ENCODE data around the gene KREMEN1. TPM values are rescaled to one million over a fixed set of nuclear protein-coding genes. Genes with fewer than 3 reads are reported as not detected.
A peak's percentile ranks its signal among the peaks of the same experiment; 100 is the strongest.

Gene KREMEN1
- total and polyA plus RNA-seq, 7 donors = 7.7 to 68.2 (median 17.5) TPM

DNA sequence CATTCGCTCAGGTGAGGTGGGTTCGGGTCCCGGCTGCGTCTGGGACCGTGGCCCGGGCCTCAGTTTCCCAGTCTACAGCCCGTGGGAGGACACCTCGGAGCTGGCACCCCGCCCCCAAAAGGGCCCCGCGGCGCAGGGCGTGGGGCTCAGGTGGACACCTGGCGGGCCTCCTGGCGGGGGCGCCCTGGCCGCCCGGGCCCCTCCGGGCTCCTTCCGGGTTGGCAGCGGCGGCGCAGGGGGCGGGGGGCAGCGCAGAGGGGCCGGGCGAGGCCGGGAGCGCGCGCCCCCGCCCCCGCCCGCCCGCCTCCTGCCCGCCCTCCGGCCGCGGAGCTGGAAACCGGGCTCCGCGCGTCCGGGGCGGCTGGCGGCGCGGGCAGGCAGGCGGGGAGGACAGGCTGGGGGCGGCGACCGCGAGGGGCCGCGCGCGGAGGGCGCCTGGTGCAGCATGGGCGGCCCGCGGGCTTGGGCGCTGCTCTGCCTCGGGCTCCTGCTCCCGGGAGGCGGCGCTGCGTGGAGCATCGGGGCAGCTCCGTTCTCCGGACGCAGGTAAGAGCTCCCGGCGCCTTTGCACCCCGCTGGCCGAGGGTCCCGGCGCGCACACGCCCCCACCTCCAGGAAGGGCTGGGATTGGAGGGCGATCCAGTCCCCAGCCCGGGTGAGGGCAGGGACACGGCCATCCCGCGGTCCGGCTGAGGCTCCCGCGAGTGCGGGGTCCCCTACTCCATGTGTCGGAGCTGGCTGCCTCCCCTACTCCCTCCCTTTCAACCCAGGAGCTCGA lies 132.9 kb downstream of the KREMEN1 start, which contains the start of gene EMID1:
Gene EMID1 (plus strand): TSS at position 303 of the 778 bp plus-strand sequence. CDS start 143 bp downstream, at position 446.
- intact Hi-C loops (cut with DNase I) = no loop called here

DNA sequence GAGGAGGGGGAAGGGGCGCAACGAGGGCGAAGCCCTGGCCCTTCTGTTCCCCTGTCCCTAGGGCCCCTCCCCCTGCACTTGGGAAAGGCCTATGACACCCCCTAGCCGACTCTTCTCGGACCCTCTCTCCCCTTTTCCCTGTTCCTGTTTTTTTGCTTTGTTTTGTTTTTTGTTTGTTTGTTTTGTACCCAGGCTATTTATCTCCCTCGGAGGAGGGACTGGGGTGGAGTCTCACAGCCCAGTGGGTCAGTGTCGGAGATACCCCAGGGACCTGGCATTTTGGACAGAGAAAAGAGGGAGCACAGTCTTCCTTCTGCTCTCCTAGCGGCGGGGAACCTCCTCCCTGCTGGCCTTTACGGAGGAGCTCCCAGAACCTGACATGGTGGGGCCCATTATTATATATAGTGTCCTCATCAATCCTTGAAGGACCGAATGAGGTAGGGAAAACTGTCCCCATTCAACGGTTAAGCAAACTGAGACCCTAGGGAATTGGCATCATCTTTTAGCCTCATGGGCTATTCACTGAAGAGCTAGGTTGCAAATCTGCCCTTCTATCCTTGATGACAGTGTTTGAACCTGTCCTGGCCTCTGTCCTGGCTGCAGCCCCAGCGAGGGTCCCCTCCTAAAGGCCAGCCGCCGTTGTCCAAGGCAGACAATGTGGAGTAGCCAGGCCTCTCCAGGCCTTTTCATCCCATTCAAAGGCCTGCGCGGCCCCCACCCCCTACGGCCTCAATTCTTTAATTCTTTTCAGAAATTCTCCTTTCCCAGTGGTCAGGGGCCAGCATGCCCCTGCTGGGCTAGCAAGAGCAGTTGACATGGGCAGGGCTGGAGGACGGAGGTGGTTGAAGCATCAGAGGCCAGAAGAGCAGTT lies 133.8 kb downstream of the KREMEN1 start:
- H3K36me3 ChIP-seq (ENCODE audit: insufficient read depth in 1 of 2, low read depth in 1 of 2) = no peaks in the 10 kb centered on the region
- DNase-seq = no peak
- H3K27ac ChIP-seq = no peak overlapping the region
- WGBS, 3 donors = 44 to 61% (median 54%) methylated on average over 16 to 19 of the region's 19 CpGs
- no peak for ATAC-seq
- no peaks in the 10 kb centered on the region for H3K9me3 ChIP-seq
- TF ChIP-seq, protein P1, sequence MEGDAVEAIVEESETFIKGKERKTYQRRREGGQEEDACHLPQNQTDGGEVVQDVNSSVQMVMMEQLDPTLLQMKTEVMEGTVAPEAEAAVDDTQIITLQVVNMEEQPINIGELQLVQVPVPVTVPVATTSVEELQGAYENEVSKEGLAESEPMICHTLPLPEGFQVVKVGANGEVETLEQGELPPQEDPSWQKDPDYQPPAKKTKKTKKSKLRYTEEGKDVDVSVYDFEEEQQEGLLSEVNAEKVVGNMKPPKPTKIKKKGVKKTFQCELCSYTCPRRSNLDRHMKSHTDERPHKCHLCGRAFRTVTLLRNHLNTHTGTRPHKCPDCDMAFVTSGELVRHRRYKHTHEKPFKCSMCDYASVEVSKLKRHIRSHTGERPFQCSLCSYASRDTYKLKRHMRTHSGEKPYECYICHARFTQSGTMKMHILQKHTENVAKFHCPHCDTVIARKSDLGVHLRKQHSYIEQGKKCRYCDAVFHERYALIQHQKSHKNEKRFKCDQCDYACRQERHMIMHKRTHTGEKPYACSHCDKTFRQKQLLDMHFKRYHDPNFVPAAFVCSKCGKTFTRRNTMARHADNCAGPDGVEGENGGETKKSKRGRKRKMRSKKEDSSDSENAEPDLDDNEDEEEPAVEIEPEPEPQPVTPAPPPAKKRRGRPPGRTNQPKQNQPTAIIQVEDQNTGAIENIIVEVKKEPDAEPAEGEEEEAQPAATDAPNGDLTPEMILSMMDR (IDR thresholded peaks at IDR 0.05) = no peak
- intact Hi-C loops (cut with DNase I) = no loop called here
- peak overlapping the region; percentile 63 for H3K4me3 ChIP-seq
- H3K27me3 ChIP-seq (ENCODE audit: insufficient read depth in 3 of 3, low read length in 2 of 3) = peaks cover 0 to 16% (median 9%) of the 10 kb centered on the region in 3 donors
- no peaks in the 10 kb centered on the region for H3K4me1 ChIP-seq

More for the DNA sequence above, 132.9 kb downstream of the KREMEN1 start, which contains the start of gene EMID1:
- H3K4me3 ChIP-seq = peak within 1 kb of the TSS; percentile 63
- TF ChIP-seq, protein P1 (IDR thresholded peaks at IDR 0.05) = no peak
- H3K27me3 ChIP-seq (ENCODE audit: insufficient read depth in 3 of 3, low read length in 2 of 3) = peaks cover 0 to 16% (median 9%) of the 10 kb centered on the region in 3 donors
- H3K36me3 ChIP-seq (ENCODE audit: insufficient read depth in 1 of 2, low read depth in 1 of 2) = no peaks in the 10 kb centered on the region
- no peaks in the 10 kb centered on the region for H3K4me1 ChIP-seq
- H3K9me3 ChIP-seq = no peaks in the 10 kb centered on the region
- no peak within 1 kb of the TSS for H3K27ac ChIP-seq
- DNase-seq (peak in 1 of 2 donors; percentile 37), ATAC-seq (peak; percentile 40 to 58 (median 52))
- WGBS, 3 donors = 1 to 3% (median 2%) methylated on average over 32 to 90 of the region's 90 CpGs

DNA sequence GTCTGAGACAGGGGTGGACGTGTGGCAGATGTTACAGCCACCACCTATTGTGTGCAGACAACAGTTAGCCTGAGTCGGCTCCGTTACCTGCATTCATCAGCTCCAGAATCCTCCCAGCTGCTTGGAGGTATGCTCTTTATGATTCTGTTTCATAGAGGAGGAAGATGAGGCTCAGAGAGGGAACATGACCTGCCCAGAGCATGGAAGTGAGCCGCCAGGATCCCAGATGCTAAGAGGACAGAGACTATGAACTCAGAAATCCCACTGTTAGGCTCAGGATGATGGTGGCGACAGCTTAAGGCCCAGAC lies 134.4 kb downstream of the KREMEN1 start:
- ATAC-seq (no peak), DNase-seq (no peak)
- 92 to 93% (median 93%) methylated on average over 5 of the region's 5 CpGs for whole genome bisulfite sequencing, 3 donors
- H3K4me3 ChIP-seq = no peak overlapping the region
- H3K9me3 ChIP-seq = no peaks in the 10 kb centered on the region
- intact Hi-C loops (cut with DNase I) = no loop called here
- no peak overlapping the region for H3K27ac ChIP-seq
- peaks cover 0 to 16% (median 9%) of the 10 kb centered on the region in 3 donors for H3K27me3 ChIP-seq (ENCODE audit: insufficient read depth in 3 of 3, low read length in 2 of 3)
- H3K4me1 ChIP-seq = no peaks in the 10 kb centered on the region
- TF ChIP-seq, protein P1 (IDR thresholded peaks at IDR 0.05) = no peak
- no peaks in the 10 kb centered on the region for H3K36me3 ChIP-seq (ENCODE audit: insufficient read depth in 1 of 2, low read depth in 1 of 2)

DNA sequence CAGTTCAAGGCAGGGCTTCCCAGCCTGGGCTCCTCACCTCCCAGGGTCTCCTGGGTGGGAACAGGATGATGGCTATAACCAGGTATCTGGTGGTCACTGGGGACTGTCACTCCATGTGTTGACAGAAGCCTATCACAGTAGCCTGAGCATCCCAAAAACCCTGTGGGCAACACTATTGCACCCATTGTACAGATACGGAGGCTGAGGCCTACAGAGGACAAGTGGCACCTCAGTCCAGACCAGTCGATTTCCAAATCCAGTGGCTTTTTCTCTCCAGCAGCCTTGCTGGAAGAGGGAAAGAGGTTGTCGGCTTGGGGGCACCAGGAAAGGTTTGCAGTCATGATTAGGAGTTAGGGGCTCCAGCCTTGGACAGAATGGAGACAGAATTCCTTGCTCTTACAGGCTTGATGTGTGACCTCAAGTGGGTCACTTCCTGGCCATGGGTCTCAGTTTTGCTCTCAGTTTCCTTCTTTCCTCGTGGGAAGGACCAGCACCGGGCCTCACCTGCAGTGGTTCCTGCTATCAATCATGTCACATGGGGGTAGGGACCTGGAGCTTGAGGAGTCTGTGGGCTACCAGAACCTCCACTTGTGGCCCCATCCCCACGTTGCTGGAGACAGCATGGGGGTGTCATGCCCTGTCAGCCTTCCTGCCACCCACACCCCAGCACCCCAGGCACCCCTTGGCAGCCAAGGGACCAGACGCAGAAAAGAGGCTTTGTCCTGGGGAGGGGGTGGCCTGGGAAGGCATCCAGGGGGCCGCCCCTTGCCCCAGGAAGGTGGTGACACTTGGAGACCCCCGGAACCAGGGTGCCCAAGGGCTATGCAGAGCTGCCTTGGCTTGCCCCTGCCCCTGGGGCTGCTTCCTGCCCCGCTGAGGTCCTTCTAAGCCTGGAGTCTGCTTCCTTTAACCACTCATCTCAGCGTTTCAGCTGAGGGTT lies 135.0 kb downstream of the KREMEN1 start:
- DNase-seq (no peak), ATAC-seq (no peak)
- intact Hi-C loops (cut with DNase I) = no loop called here
- TF ChIP-seq, protein P1 (IDR thresholded peaks at IDR 0.05) = no peak
- Histone ChIP-seq H3K4me1 (no peaks in the 10 kb centered on the region), H3K36me3 (ENCODE audit: insufficient read depth in 1 of 2, low read depth in 1 of 2) (no peaks in the 10 kb centered on the region), H3K4me3 (no peak overlapping the region), H3K27ac (no peak overlapping the region), H3K27me3 (ENCODE audit: insufficient read depth in 3 of 3, low read length in 2 of 3) (peaks cover 0 to 16% (median 9%) of the 10 kb centered on the region in 3 donors), H3K9me3 (no peaks in the 10 kb centered on the region)
- 75 to 78% (median 75%) methylated on average over 11 of the region's 11 CpGs for WGBS, 3 donors
